GM18519 (cell line): ENCODE results near the gene AQP5.

ENCODE experiments used
- ATAC-seq: cut with Tn5 transposase; IDR thresholded peaks from one replicate; pipeline ENCODE4 v1.9.1; 2021; ENCODE audit warnings: mild to moderate bottlenecking, moderate library complexity; ENCODE audit not compliant: unreplicated experiment, low FRiP score

The AQP5 gene

GRCh38 chr12:49962861-49963765, 1.4 kb downstream of the AQP5 start:
- ATAC-seq, result no peak

GRCh38 chr12:49963976-49964815, 2.5 kb downstream of the AQP5 start:
- no peak for ATAC-seq

DNA sequence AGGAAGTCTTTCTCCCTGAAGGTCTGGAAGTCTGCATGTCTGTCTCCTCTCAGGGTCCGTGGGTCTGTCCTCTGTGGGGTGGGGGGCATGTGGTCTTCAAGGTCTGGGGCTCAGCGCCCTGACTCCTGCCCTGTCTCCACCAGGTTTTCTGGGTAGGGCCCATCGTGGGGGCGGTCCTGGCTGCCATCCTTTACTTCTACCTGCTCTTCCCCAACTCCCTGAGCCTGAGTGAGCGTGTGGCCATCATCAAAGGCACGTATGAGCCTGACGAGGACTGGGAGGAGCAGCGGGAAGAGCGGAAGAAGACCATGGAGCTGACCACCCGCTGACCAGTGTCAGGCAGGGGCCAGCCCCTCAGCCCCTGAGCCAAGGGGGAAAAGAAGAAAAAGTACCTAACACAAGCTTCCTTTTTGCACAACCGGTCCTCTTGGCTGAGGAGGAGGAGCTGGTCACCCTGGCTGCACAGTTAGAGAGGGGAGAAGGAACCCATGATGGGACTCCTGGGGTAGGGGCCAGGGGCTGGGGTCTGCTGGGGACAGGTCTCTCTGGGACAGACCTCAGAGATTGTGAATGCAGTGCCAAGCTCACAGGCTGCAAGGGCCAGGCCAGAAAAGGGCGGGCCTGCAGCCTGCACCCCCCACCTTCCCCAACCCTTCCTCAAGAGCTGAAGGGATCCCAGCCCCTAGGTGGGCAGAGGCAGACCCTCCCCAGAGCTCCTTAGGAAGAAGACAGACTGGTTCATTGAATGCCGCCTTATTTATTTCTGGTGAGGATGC, 3.4 kb downstream of the AQP5 start:
- ATAC-seq, result no peak

DNA sequence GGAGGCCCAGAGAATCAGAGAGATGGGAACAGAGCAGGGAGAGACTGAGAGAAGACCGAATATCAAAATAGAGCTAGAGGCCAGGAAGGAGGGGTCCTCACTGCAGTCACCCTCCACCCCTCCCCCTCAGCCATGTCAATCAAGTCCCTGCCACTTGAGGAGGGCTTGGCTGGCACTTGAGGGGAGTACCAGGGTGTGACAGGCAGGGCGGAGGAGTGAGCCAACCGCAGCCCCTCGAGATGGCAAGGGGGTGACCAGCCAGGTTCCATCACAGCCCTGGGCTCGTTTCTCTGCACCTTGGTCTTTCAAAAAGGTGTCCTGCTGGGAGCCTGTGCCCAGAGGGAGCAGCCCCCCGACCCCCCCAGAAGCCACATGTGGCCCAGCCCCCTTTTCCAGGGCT, 4.2 kb downstream of the AQP5 start:
- ATAC-seq, result no peak

- ATAC-seq, result no peak
Observed at GRCh38 chr12:49966511-49967041, 4.9 kb downstream of the AQP5 start.

- no peak for ATAC-seq
Observed at GRCh38 chr12:49967042-49967776, 5.5 kb downstream of the AQP5 start.

GRCh38 chr12:49967777-49968250, 6.1 kb downstream of the AQP5 start:
- ATAC-seq, result no peak

GRCh38 chr12:49968471-49968870, 6.8 kb downstream of the AQP5 start:
- no peak for ATAC-seq

DNA sequence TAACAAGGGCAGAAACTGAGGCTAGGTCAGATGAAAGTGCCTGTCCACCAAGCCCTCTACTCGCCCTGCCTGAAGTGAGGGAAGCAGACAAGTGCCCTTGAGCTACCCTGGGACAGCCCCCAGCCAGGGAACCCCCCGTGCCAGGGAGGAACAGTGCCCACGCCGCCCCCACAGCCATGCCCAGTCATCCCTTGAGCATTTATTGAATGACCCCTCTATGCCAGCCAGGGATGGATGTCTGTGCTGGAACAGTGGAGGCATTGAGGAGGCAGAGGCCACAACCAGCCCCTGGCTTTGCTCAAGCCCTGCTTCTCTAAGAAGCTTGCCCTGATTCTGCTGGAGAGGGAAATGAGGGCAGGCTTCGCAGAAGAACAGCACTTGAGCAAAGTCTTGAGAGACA, 7.4 kb downstream of the AQP5 start:
- ATAC-seq, result no peak

- ATAC-seq, result no peak
Observed at GRCh38 chr12:49969651-49970429, 8.2 kb downstream of the AQP5 start.

GRCh38 chr12:49970658-49971057, 9.0 kb downstream of the AQP5 start:
- no peak for ATAC-seq

- no peak for ATAC-seq
Observed at GRCh38 chr12:49971141-49971540, 9.5 kb downstream of the AQP5 start.

DNA sequence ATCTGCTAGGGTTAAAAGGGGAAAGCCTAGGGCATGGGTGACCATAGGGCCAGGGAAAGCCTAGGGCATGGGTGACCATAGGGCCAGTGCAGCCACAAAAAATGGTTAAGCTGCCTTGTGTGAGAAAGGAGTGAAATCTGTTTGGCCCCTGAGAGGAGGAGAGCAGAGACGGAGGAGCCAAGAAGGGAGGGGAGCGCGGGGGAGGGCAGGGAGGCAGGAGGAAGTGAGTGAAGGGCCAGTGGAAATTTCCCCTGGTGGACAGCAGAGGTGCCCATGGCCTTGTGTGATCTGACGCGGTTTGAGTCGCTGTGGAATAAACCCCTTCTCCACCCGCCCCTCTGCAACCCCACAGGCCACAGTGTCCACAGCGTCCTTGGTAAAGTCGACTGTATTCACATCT, 10.5 kb downstream of the AQP5 start:
- ATAC-seq, result no peak

GRCh38 chr12:49972641-49973360, 11.1 kb downstream of the AQP5 start, which contains the start of gene AQP6:
AQP6 (plus strand) TSS chr12:49972947; CDS start chr12:49973174, 227 bp downstream.
- no peak for ATAC-seq

GRCh38 chr12:49973361-49973830, 11.7 kb downstream of the AQP5 start:
- no peak for ATAC-seq

- no peak for ATAC-seq
Observed at GRCh38 chr12:49974231-49974675, 12.6 kb downstream of the AQP5 start.

DNA sequence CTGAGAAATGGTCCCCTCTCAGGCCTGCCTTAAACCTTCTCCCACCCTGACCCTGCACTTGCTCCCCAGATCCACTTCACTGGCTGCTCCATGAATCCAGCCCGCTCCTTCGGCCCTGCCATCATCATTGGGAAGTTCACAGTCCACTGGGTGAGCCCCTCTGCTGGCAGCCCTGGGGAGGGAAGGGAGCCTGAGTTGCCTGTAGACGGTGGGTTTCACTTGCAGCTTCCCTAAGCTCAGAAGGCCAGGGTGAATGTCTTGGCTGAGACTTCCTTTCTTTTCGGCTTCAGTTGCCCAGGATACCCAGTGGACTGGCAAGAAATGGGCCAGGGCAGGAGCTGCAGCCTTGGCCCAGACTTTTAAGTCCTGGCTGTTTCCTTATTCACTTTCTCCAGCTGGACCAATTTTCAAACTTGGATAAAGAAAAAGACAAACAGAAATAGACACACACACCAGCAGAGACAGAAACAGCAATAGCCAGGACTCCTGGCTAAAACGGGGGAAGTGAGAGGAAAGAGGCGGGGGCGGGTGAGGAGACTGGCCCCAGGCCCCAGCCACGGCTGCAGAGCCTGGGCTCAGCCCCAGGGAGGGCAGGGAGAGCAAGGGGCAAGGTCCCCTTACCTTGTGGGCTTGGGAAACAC, 13.1 kb downstream of the AQP5 start:
- no peak for ATAC-seq
